Measurements from ENCODE around the gene ZFPL1.

- TF ChIP-seq GATA3 (IDR thresholded peaks at IDR 0.05; ENCODE audit: low read depth, low read length) (no peak), GATA2 (IDR thresholded peaks at IDR 0.05; ENCODE audit: low read depth, low read length) (no peak)
These were observed 18.2 kb upstream of the ZFPL1 start for GRCh38 chr11:65065851-65066250.
